A549 (cell line): ENCODE measurements around the gene ATP1A3. TPM values are rescaled to one million over a fixed set of nuclear protein-coding genes. Genes with fewer than 3 reads are reported as not detected.

Source experiments
- ATAC-seq, 2 experiments: fragments of 200-7000 bp in 1 of 2; fragments of >200 bp in 1 of 2; cut with Nextera tagmentation in 1 of 2; cut with Tn5 transposase in 1 of 2; 3 replicates each; pipeline versions ENCODE4 v1.8.0 to v1.9.1; 2018 to 2020; ENCODE audit warnings: mild to moderate bottlenecking in 1 of 2, moderate library complexity in 1 of 2
- CTCF ChIA-PET: fragments of 300-600 bp; sonication (Branson Sonifier 250); formaldehyde crosslinking; extraction: SDS; loops from one replicate; lab custom pipeline; 2021; ENCODE audit warnings: antibody characterized with exemption, inconsistent platforms; lab: Yijun Ruan, JAX
- POLR2A ChIA-PET: fragments of 350-600 bp; formaldehyde crosslinking; extraction: SDS; loops from one replicate; lab custom pipeline; 2021; ENCODE audit warnings: antibody characterized with exemption, inconsistent platforms; lab: Yijun Ruan, JAX
- DNase-seq, 2 experiments: peaks; one replicate each; pipeline versions ENCODE4 v3.0.0 to v3.0.0-alpha.2; 2011 to 2016; ENCODE audit warnings: low read depth in 1 of 2, low spot score in 1 of 2
- FAIRE-seq: peaks from 2 replicates; lab custom pipeline; 2011; peaks lifted over from hg19 to GRCh38; lab: Jason Lieb, UNC
- H3K27ac ChIP-seq, 2 experiments: fragments of >200 bp; sonication (Bioruptor Twin); formaldehyde crosslinking; 3 replicates each; pipeline ENCODE4 v1.5.1; 2016 to 2017
- H3K4me1 ChIP-seq: fragments of >200 bp; sonication (Bioruptor Twin); formaldehyde crosslinking; 3 replicates; pipeline ENCODE4 v1.6.1; 2016
- H3K4me2 ChIP-seq: fragments of >200 bp; sonication (Bioruptor Twin); formaldehyde crosslinking; 3 replicates; pipeline ENCODE4 v1.6.1; 2016
- H3K4me3 ChIP-seq: fragments of >200 bp; sonication (Bioruptor Twin); formaldehyde crosslinking; 3 replicates; pipeline ENCODE4 v1.5.1; 2016
- H3K9me3 ChIP-seq: fragments of >200 bp; sonication (Bioruptor Twin); formaldehyde crosslinking; 3 replicates; pipeline ENCODE4 v1.6.1; 2016
- CBX2 ChIP-seq: fragments of 200-600 bp; sonication (generic); IDR thresholded peaks from 2 replicates; pipeline ENCODE4 v1.6.1; 2016; ENCODE audit warnings: low read depth, mild to moderate bottlenecking, borderline replicate concordance
- CHD2 ChIP-seq: fragments of 150-350 bp; IDR thresholded peaks from 2 replicates; pipeline ENCODE4 v1.6.1; 2014; ENCODE audit warnings: low read length; ENCODE audit not compliant: partially characterized antibody
- EHF ChIP-seq: fragments of 250-450 bp; sonication (Bioruptor Pico); IDR thresholded peaks from 2 replicates; pipeline ENCODE4 v1.5.0; 2020; ENCODE audit warnings: mild to moderate bottlenecking
- EHMT2 ChIP-seq: fragments of 200-600 bp; sonication (generic); IDR thresholded peaks from 2 replicates; pipeline ENCODE4 v1.6.1; 2016; ENCODE audit warnings: antibody characterized with exemption, low read depth, mild to moderate bottlenecking, moderate library complexity
- EP300 ChIP-seq, 2 experiments: fragments of >200 bp; sonication (Bioruptor Twin); formaldehyde crosslinking; IDR thresholded peaks; 2 replicates in 1 of 2; 3 replicates in 1 of 2; pipeline ENCODE4 v1.6.1; 2016 to 2017
- HOXA7 ChIP-seq: fragments of 250-450 bp; sonication (Bioruptor Pico); IDR thresholded peaks from 2 replicates; pipeline ENCODE4 v1.5.0; 2020; ENCODE audit warnings: mild to moderate bottlenecking, moderate library complexity
- MAFK ChIP-seq: fragments of 450-650 bp; IDR thresholded peaks from 2 replicates; pipeline ENCODE4 v1.6.1; 2014; ENCODE audit not compliant: partially characterized antibody
- PHF8 ChIP-seq: fragments of 200-600 bp; sonication (generic); IDR thresholded peaks from 2 replicates; pipeline ENCODE4 v1.6.1; 2016; ENCODE audit warnings: low read depth, mild to moderate bottlenecking, antibody characterized with exemption, moderate library complexity, borderline replicate concordance
- RNF2 ChIP-seq: fragments of 200-600 bp; sonication (generic); IDR thresholded peaks from 2 replicates; pipeline ENCODE4 v1.6.1; 2016; ENCODE audit warnings: low read depth, mild to moderate bottlenecking, antibody characterized with exemption, moderate library complexity, borderline replicate concordance
- SMC3 ChIP-seq: fragments of >200 bp; sonication (Bioruptor Twin); formaldehyde crosslinking; IDR thresholded peaks from 3 replicates; pipeline ENCODE4 v1.6.1; 2018; ENCODE audit warnings: inconsistent platforms
- SREBF2 ChIP-seq: fragments of 450-650 bp; IDR thresholded peaks from 2 replicates; pipeline ENCODE4 v1.6.1; 2014; ENCODE audit warnings: mild to moderate bottlenecking, moderate library complexity
- WGBS: methylation state at CpG from one replicate; pipeline ENCODE4 v1.1.6; 2017; ENCODE audit errors: missing lambda C conversion rate; 5-methylcytosine and 5-hydroxymethylcytosine counted together
- polyA plus RNA-seq, 4 experiments: library from polyadenylated mRNA; depleted of rRNA in 3 of 4; stranded (reverse); fragments of >200 nt; fragmentation: RNase III in 1 of 4; extraction: RNeasy Plus Mini Kit Qiagen cat#74134 plus additional on column Dnase treatment in 1 of 4; gene quantifications; 2 replicates in 3 of 4; 3 replicates in 1 of 4; pipeline ENCODE4 v1.2.3, GENCODE V29; 2011 to 2017
- TF ChIP-seq, protein P1 (sequence below): fragments of >200 bp; sonication (Bioruptor Twin); formaldehyde crosslinking; IDR thresholded peaks from 3 replicates; pipeline ENCODE4 v1.5.1; 2016
- TF ChIP-seq, protein P2 (sequence below): fragments of 150-350 bp; IDR thresholded peaks from 2 replicates; pipeline ENCODE4 v1.6.1; 2014; ENCODE audit warnings: low read depth, mild to moderate bottlenecking, low read length
- TF ChIP-seq, protein P3 (sequence below): fragments of 250-450 bp; sonication (Bioruptor Pico); IDR thresholded peaks from 2 replicates; pipeline ENCODE4 v1.5.0; 2021; ENCODE audit warnings: mild to moderate bottlenecking, moderate library complexity, borderline replicate concordance
- TF ChIP-seq, protein P4 (sequence below): IDR thresholded peaks from 2 replicates; pipeline ENCODE4 v1.6.1; 2012

The ATP1A3 gene
- polyA plus RNA-seq, 2 of the 4 experiments (the other 2 are of a cell fraction), result 0.67 to 3.7 TPM

DNA sequence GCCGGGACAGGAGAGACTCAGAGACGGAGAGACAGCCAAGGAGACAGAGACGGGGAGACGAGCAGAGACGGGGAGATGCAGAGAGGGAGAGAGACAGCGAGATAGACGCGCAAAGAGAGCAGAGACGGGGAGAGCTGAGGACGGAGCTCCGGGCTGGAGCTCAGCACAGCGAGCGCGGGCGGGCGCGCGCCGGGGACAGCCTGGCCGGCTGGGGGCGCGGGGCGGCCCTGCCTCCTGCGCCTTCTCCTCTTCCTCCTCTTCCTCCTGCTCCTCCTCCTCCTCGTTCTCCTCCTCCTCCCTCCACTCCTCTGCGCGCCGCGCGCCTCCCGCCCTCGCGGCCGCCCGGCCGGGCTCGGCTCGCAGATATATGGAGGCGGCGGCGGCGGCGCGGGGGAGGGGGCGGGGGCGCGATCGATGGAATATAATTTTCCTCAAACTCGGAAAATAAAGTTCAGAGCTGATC, 65.8 kb downstream of the ATP1A3 start, which contains the start of gene ERFL:
ERFL (minus strand) TSS at position 229 of the 463 bp plus-strand sequence. CDS start 15,530 bp downstream, outside the sequence.
- DNase-seq, result no peak
- no peaks in the 10 kb centered on the region for H3K9me3 ChIP-seq
- no peak for FAIRE-seq
- peak within 1 kb of the TSS; percentile 29 to 77; a peak in 4 of 6 replicates for H3K27ac ChIP-seq
- peak within 1 kb of the TSS; percentile 99 for H3K4me2 ChIP-seq
- ATAC-seq, result peak; percentile 33 to 61
- 1% methylated on average over 49 of the region's 49 CpGs for WGBS
- peak within 1 kb of the TSS; percentile 59 for H3K4me3 ChIP-seq
- peaks cover 13% of the 10 kb centered on the region; the same call in 1 of the 3 replicates for H3K4me1 ChIP-seq
- POLR2A ChIA-PET, result interaction anchor here (0.6 to 1.0 kb wide), 2 partner anchors 55 to 68 kb away, joined by 3 to 5 read pairs; partner anchors contain the start of gene RPS19
- CTCF ChIA-PET, result interaction anchor here (0.9 to 9.9 kb wide), 8 partner anchors 9 to 93 kb away, joined by 3 to 163 read pairs (median 5); partner anchors contain the start of genes CD79A and RABAC1
- TF ChIP-seq, protein P1, sequence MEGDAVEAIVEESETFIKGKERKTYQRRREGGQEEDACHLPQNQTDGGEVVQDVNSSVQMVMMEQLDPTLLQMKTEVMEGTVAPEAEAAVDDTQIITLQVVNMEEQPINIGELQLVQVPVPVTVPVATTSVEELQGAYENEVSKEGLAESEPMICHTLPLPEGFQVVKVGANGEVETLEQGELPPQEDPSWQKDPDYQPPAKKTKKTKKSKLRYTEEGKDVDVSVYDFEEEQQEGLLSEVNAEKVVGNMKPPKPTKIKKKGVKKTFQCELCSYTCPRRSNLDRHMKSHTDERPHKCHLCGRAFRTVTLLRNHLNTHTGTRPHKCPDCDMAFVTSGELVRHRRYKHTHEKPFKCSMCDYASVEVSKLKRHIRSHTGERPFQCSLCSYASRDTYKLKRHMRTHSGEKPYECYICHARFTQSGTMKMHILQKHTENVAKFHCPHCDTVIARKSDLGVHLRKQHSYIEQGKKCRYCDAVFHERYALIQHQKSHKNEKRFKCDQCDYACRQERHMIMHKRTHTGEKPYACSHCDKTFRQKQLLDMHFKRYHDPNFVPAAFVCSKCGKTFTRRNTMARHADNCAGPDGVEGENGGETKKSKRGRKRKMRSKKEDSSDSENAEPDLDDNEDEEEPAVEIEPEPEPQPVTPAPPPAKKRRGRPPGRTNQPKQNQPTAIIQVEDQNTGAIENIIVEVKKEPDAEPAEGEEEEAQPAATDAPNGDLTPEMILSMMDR, result 0 out of 3 replicates have a peak, but pooled peaks have one; percentile 21
- 0 out of 3 replicates have a peak, but pooled peaks have one; percentile 2 for TF ChIP-seq SMC3
- no peak for TF ChIP-seq CHD2

DNA sequence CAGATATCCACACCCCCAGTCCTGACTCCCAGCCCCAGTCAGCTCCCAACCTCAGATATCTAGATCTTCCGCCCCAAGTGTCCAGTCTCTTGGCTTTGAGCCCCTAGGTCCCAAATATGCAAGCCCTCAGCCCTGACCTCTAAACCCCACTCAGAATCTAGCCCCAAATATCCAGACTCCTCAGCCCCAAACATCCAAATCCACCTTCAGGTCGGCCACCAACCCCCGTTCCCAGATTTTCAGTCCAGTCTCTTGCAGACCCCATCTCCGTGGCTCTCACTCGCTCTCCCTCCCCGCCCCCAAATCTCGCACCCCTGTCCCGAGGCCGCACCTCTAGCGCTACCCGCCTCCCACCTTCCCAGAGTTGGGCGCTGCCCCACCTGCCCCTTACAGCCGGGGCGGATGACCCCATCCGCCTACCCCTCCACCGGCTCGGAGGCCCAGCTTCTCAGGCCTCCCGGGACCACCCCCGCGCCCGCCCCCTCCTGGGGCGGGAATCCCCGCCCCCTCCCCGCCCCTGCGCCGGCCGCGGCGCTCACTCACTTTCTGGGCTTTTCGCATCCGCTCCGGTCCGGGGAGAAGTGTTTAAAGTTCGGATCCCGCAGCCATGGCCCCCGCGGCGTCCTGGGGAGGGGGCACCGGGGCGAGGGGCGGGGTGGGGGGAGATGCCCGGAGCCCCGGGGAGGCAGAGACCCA, 66.4 kb downstream of the ATP1A3 start:
- WGBS, result 34% methylated on average over 19 of the region's 43 CpGs
- ChIA-PET POLR2A (interaction anchor here (0.6 to 1.0 kb wide), 2 partner anchors 55 to 68 kb away, joined by 3 to 5 read pairs; partner anchors contain the start of gene RPS19), CTCF (interaction anchor here (0.9 to 9.9 kb wide), 9 partner anchors 8 to 92 kb away, joined by 3 to 163 read pairs (median 4); partner anchors contain the start of genes CD79A and RABAC1)
- ATAC-seq, result peak in 1 of 2 experiments; percentile 17; a peak in 2 of 6 replicates
- DNase-seq, result no peak
- Histone ChIP-seq H3K4me1 (peaks cover 13% of the 10 kb centered on the region; the same call in 1 of the 3 replicates), H3K4me3 (peak overlapping the region; percentile 59), H3K4me2 (peak overlapping the region; percentile 99), H3K27ac (peak overlapping the region; percentile 29 to 77; a peak in 4 of 6 replicates), H3K9me3 (no peaks in the 10 kb centered on the region)
- no peak for FAIRE-seq
- TF ChIP-seq, protein P1, result no peak
- no peak for TF ChIP-seq PHF8
- TF ChIP-seq EHMT2, result no peak
- TF ChIP-seq EP300 (IDR thresholded peaks at IDR 0.05), result no peak
- no peak for TF ChIP-seq CBX2
- TF ChIP-seq, protein P2, sequence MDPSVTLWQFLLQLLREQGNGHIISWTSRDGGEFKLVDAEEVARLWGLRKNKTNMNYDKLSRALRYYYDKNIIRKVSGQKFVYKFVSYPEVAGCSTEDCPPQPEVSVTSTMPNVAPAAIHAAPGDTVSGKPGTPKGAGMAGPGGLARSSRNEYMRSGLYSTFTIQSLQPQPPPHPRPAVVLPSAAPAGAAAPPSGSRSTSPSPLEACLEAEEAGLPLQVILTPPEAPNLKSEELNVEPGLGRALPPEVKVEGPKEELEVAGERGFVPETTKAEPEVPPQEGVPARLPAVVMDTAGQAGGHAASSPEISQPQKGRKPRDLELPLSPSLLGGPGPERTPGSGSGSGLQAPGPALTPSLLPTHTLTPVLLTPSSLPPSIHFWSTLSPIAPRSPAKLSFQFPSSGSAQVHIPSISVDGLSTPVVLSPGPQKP, result no peak
- no peak for TF ChIP-seq MAFK
- TF ChIP-seq, protein P3, sequence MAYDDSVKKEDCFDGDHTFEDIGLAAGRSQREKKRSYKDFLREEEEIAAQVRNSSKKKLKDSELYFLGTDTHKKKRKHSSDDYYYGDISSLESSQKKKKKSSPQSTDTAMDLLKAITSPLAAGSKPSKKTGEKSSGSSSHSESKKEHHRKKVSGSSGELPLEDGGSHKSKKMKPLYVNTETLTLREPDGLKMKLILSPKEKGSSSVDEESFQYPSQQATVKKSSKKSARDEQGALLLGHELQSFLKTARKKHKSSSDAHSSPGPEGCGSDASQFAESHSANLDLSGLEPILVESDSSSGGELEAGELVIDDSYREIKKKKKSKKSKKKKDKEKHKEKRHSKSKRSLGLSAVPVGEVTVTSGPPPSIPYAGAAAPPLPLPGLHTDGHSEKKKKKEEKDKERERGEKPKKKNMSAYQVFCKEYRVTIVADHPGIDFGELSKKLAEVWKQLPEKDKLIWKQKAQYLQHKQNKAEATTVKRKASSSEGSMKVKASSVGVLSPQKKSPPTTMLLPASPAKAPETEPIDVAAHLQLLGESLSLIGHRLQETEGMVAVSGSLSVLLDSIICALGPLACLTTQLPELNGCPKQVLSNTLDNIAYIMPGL (CRISPR knock-in tag), result no peak
- no peak for TF ChIP-seq RNF2
- TF ChIP-seq, protein P4, sequence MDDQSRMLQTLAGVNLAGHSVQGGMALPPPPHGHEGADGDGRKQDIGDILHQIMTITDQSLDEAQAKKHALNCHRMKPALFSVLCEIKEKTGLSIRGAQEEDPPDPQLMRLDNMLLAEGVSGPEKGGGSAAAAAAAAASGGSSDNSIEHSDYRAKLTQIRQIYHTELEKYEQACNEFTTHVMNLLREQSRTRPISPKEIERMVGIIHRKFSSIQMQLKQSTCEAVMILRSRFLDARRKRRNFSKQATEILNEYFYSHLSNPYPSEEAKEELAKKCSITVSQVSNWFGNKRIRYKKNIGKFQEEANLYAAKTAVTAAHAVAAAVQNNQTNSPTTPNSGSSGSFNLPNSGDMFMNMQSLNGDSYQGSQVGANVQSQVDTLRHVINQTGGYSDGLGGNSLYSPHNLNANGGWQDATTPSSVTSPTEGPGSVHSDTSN, result no peak
- TF ChIP-seq HOXA7, result no peak
- no peak for TF ChIP-seq EHF
- TF ChIP-seq CHD2, result no peak
- no peak for TF ChIP-seq SREBF2
